Measurements from ENCODE around the gene KIAA1328. TPM values are rescaled to one million over a fixed set of nuclear protein-coding genes. Genes with fewer than 3 reads are reported as not detected.
"Not testable (repeated sequence)": the region's sequence is repeated elsewhere in the genome, so short reads cannot be mapped to it uniquely, and the experiment has no call there.

The KIAA1328 gene
- total RNA-seq, 4 donors from 2014 or later: 11.3 to 26.1 (median 15.3) TPM

DNA sequence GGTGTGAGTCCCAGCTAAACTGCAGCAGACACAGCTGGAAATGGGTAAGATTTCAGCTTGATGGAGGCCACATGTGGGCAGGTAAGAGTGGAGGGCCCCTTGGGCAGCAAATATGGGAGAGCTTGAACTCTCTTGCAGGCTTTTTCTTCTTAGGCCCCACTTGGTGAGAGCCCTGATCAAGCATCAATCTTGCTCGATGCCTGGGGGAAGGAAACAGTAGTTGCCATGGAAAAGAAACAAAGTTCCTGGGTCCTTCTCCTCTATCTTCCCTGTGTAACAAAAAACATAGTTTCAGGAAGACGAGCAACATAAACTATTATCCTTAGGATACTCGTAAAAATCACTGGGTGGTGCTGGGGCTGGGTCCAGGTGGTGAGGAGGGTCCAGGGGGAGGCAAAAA lies 42.9 kb downstream of the KIAA1328 start:
- H3K4me3 ChIP-seq: no peak overlapping the region
- H3K9me3 ChIP-seq: no peaks in the 10 kb centered on the region
- H3K27me3 ChIP-seq: no peaks in the 10 kb centered on the region
- 45 to 67% methylated on average over 2 of the region's 3 CpGs for WGBS, 2 donors (ENCODE audit: low coverage in 1 of 2)
- ATAC-seq: no peak
- H3K27ac ChIP-seq: no peak overlapping the region
- H3K36me3 ChIP-seq: peaks cover 0 to 21% of the 10 kb centered on the region in 2 donors
- TF ChIP-seq POLR2A (IDR thresholded peaks at IDR 0.05) (no peak), POLR2AphosphoS5 (IDR thresholded peaks at IDR 0.05) (no peak)
- no peaks in the 10 kb centered on the region for H3K4me1 ChIP-seq

DNA sequence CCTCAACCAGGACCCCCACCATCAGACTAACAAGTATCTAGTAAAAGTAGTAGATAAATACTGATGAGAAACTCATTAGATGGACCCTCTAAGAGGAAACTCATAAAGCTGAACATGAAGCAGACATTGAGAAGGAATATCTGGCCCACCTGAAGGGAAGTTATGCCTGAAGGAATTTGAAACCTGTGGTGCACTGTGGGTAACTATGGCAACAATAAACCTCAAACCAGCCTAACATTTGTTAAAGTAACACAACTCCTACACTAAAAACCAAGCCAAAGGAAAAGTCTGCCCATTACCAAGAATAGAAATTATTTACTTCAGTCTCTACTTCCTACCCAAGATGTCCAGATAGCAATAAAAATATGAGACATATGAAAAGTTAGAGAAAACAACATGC lies 43.4 kb downstream of the KIAA1328 start:
- no peak overlapping the region for H3K4me3 ChIP-seq
- peaks cover 0 to 21% of the 10 kb centered on the region in 2 donors for H3K36me3 ChIP-seq
- no peaks in the 10 kb centered on the region for H3K4me1 ChIP-seq
- no peak overlapping the region for H3K27ac ChIP-seq
- ATAC-seq: no peak
- H3K9me3 ChIP-seq: no peaks in the 10 kb centered on the region
- no peaks in the 10 kb centered on the region for H3K27me3 ChIP-seq
- TF ChIP-seq EP300 (IDR thresholded peaks at IDR 0.05) (no peak), POLR2AphosphoS5 (IDR thresholded peaks at IDR 0.05) (no peak), POLR2A (IDR thresholded peaks at IDR 0.05) (no peak)
- TF ChIP-seq, protein P1, sequence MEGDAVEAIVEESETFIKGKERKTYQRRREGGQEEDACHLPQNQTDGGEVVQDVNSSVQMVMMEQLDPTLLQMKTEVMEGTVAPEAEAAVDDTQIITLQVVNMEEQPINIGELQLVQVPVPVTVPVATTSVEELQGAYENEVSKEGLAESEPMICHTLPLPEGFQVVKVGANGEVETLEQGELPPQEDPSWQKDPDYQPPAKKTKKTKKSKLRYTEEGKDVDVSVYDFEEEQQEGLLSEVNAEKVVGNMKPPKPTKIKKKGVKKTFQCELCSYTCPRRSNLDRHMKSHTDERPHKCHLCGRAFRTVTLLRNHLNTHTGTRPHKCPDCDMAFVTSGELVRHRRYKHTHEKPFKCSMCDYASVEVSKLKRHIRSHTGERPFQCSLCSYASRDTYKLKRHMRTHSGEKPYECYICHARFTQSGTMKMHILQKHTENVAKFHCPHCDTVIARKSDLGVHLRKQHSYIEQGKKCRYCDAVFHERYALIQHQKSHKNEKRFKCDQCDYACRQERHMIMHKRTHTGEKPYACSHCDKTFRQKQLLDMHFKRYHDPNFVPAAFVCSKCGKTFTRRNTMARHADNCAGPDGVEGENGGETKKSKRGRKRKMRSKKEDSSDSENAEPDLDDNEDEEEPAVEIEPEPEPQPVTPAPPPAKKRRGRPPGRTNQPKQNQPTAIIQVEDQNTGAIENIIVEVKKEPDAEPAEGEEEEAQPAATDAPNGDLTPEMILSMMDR (IDR thresholded peaks at IDR 0.05): no peak

DNA sequence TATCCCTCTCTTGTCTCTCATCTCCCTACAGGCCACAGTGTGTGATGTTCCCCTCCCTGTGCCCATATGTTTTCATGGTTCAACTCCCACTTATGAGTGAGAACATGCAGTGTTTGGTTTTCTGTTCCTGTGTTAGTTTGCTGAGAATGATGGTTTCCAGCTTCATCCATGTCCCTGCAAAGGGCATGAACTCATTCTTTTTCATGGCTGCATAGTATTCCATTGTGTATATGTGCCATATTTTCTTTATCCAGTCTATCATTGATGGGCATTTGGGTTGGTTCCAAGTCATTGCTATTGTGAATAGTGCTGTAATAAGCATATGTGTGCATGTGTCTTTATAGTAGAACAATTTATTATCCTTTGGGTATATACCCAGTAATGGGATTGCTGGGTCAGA lies 44.9 kb downstream of the KIAA1328 start:
- not testable (repeated sequence) for H3K27me3 ChIP-seq, H3K4me3 ChIP-seq, H3K27ac ChIP-seq, H3K4me1 ChIP-seq, ATAC-seq, H3K9me3 ChIP-seq
- peaks cover 0 to 21% of the 10 kb centered on the region in 2 donors for H3K36me3 ChIP-seq

DNA sequence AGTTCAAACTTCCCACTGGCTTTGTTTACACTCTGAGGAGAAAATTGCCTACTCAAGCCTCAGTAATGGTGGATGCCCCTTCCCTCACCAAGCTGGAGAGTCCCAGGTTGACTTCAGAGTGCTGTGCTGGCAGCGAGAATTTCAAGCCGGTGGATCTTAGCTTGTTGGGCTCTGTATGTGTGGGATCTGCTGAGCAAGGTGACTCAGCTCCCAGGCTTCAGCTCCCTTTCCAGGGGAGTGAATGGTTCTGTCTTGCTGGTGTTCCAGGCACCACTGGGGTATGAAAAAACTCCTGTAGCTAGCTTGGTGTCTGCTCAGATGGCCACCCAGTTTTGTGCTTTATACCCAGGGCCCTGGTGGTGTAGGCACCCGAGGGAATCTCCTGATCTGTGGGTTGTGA lies 50.9 kb downstream of the KIAA1328 start:
- Histone ChIP-seq H3K9me3 (peaks cover 0 to 11% (median 0%) of the 10 kb centered on the region in 3 donors), H3K36me3 (peaks cover 0 to 12% of the 10 kb centered on the region in 2 donors)
- H3K27ac ChIP-seq, ATAC-seq, H3K27me3 ChIP-seq, H3K4me1 ChIP-seq, H3K4me3 ChIP-seq: not testable (repeated sequence)
- WGBS, 2 donors (ENCODE audit: low coverage in 1 of 2): 100% methylated on average over 1 of the region's 3 CpGs; no CpG with 5 or more reads in 1 of the 2 donors

DNA sequence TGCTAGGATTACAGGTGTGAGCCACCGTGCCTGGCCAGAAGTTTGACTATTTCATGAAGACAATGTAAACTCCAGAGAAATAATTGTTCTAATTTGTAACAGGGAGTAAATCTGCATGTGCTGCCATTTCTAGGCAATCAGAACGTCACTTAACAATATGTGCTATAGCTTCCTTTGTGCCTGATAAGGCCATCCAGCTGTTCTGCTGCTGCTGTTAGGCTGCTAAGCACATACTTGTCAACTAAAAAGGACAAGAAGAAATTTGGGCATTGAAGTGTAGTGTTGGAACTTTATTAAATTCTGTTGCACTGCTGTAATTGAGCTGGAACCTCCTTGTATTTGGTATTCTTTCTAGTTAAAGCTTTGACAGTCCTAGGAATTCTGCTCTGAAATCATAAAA lies 57.1 kb downstream of the KIAA1328 start:
- Histone ChIP-seq H3K27me3 (no peaks in the 10 kb centered on the region), H3K9me3 (no peaks in the 10 kb centered on the region), H3K36me3 (no peaks in the 10 kb centered on the region), H3K4me3 (no peak overlapping the region), H3K4me1 (peaks cover 0 to 12% (median 2%) of the 10 kb centered on the region in 3 donors), H3K27ac (no peak overlapping the region)
- WGBS, 2 donors (ENCODE audit: low coverage in 1 of 2): 90% methylated on average over 1 of the region's 2 CpGs; no CpG with 5 or more reads in 1 of the 2 donors
- TF ChIP-seq, protein P1 (IDR thresholded peaks at IDR 0.05): no peak
- TF ChIP-seq POLR2A (IDR thresholded peaks at IDR 0.05) (no peak), EP300 (IDR thresholded peaks at IDR 0.05) (no peak), POLR2AphosphoS5 (IDR thresholded peaks at IDR 0.05) (no peak)
- ATAC-seq: no peak

- no peak for ATAC-seq
- TF ChIP-seq, protein P1 (IDR thresholded peaks at IDR 0.05): no peak
- no peak for TF ChIP-seq POLR2AphosphoS5 (IDR thresholded peaks at IDR 0.05)
- no peak for TF ChIP-seq EP300 (IDR thresholded peaks at IDR 0.05)
- TF ChIP-seq POLR2A (IDR thresholded peaks at IDR 0.05): no peak
- Histone ChIP-seq H3K4me1 (peaks cover 0 to 12% (median 2%) of the 10 kb centered on the region in 3 donors), H3K27ac (no peak overlapping the region), H3K27me3 (no peaks in the 10 kb centered on the region), H3K9me3 (no peaks in the 10 kb centered on the region), H3K4me3 (no peak overlapping the region), H3K36me3 (no peaks in the 10 kb centered on the region)
These were observed 58.2 kb downstream of the KIAA1328 start for GRCh38 chr18:36887114-36887513.

DNA sequence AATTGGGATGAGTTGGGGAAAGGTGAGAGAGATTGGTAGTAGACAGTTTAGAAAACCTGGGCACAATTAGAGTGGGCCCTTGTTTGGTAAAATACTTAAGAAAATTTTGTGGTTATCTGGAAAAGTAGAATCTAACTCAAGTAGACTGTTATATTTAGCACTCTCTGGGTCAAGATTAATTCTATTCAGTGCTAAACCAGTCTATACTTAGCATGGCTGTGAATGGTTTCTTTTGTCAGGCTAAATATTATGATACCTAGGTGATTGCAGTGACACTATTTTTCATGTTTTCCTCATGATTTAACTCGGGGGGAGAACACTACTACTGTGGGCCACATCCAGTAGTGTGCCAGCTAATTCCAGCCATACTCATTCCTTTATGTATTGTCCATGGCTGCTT lies 58.9 kb downstream of the KIAA1328 start:
- peaks cover 0 to 12% (median 2%) of the 10 kb centered on the region in 3 donors for H3K4me1 ChIP-seq
- H3K4me3 ChIP-seq: no peak overlapping the region
- no peaks in the 10 kb centered on the region for H3K27me3 ChIP-seq
- no peak overlapping the region for H3K27ac ChIP-seq
- no peaks in the 10 kb centered on the region for H3K9me3 ChIP-seq
- TF ChIP-seq EP300 (IDR thresholded peaks at IDR 0.05) (no peak), POLR2AphosphoS5 (IDR thresholded peaks at IDR 0.05) (no peak), POLR2A (IDR thresholded peaks at IDR 0.05) (no peak)
- TF ChIP-seq, protein P1 (IDR thresholded peaks at IDR 0.05): no peak
- no peaks in the 10 kb centered on the region for H3K36me3 ChIP-seq
- 8 to 33% methylated on average over 1 of the region's 1 CpG for WGBS, 2 donors (ENCODE audit: low coverage in 1 of 2)
- no peak for ATAC-seq
